ENCODE measurements around the gene PIK3CB. TPM values are rescaled to one million over a fixed set of nuclear protein-coding genes. Genes with fewer than 3 reads are reported as not detected.

Gene PIK3CB
- total RNA-seq, 2 experiments from 2014 or later, result 17.4 to 20.5 TPM

GRCh38 chr3:138673641-138674530, 160.8 kb downstream of the PIK3CB start:
- Mint-ChIP-seq H3K4me3 (no peak overlapping the region), H3K4me1 (no peaks in the 10 kb centered on the region), H3K36me3 (peaks cover 46% of the 10 kb centered on the region), H3K27me3 (no peaks in the 10 kb centered on the region), H3K9me3 (peaks cover 12% of the 10 kb centered on the region), H3K27ac (no peak overlapping the region)
- DNase-seq, result no peak

GRCh38 chr3:138670407-138670806, 164.3 kb downstream of the PIK3CB start:
- peaks cover 6% of the 10 kb centered on the region for H3K9me3 Mint-ChIP-seq
- no peak for DNase-seq
- no peak overlapping the region for H3K4me3 Mint-ChIP-seq
- H3K27ac Mint-ChIP-seq, result no peak overlapping the region
- H3K27me3 Mint-ChIP-seq, result no peaks in the 10 kb centered on the region
- no peaks in the 10 kb centered on the region for H3K4me1 Mint-ChIP-seq
- H3K36me3 Mint-ChIP-seq, result peaks cover 28% of the 10 kb centered on the region

GRCh38 chr3:138668107-138668506, 166.6 kb downstream of the PIK3CB start:
- Mint-ChIP-seq H3K36me3 (peaks cover 24% of the 10 kb centered on the region), H3K27ac (no peak overlapping the region), H3K9me3 (no peaks in the 10 kb centered on the region), H3K4me3 (no peak overlapping the region), H3K4me1 (no peaks in the 10 kb centered on the region), H3K27me3 (no peaks in the 10 kb centered on the region)
- no peak for DNase-seq

- no peaks in the 10 kb centered on the region for H3K27me3 Mint-ChIP-seq
- no peak for DNase-seq
- H3K4me3 Mint-ChIP-seq, result no peak overlapping the region
- H3K36me3 Mint-ChIP-seq, result peaks cover 32% of the 10 kb centered on the region
- no peak overlapping the region for H3K27ac Mint-ChIP-seq
- no peaks in the 10 kb centered on the region for H3K9me3 Mint-ChIP-seq
- no peaks in the 10 kb centered on the region for H3K4me1 Mint-ChIP-seq
These were observed 177.2 kb downstream of the PIK3CB start for GRCh38 chr3:138657508-138657907.

- Mint-ChIP-seq H3K27ac (no peak overlapping the region), H3K36me3 (peaks cover 53% of the 10 kb centered on the region), H3K27me3 (no peaks in the 10 kb centered on the region), H3K4me3 (no peak overlapping the region), H3K4me1 (no peaks in the 10 kb centered on the region), H3K9me3 (peaks cover 4% of the 10 kb centered on the region)
- no peak for DNase-seq
These were observed 181.2 kb downstream of the PIK3CB start for GRCh38 chr3:138653567-138653966.

GRCh38 chr3:138649134-138649533, 185.6 kb downstream of the PIK3CB start:
- Mint-ChIP-seq H3K4me3 (no peak overlapping the region), H3K36me3 (peaks cover 45% of the 10 kb centered on the region), H3K27ac (no peak overlapping the region), H3K4me1 (no peaks in the 10 kb centered on the region), H3K9me3 (peaks cover 36% of the 10 kb centered on the region), H3K27me3 (no peaks in the 10 kb centered on the region)
- DNase-seq, result no peak

GRCh38 chr3:138646513-138646912, 188.2 kb downstream of the PIK3CB start:
- Mint-ChIP-seq H3K27me3 (no peaks in the 10 kb centered on the region), H3K4me1 (no peaks in the 10 kb centered on the region), H3K9me3 (peaks cover 51% of the 10 kb centered on the region), H3K27ac (no peak overlapping the region), H3K36me3 (peaks cover 37% of the 10 kb centered on the region), H3K4me3 (no peak overlapping the region)
- DNase-seq, result no peak

- H3K9me3 Mint-ChIP-seq, result peaks cover 51% of the 10 kb centered on the region
- no peak for DNase-seq
- H3K4me1 Mint-ChIP-seq, result no peaks in the 10 kb centered on the region
- no peak overlapping the region for H3K27ac Mint-ChIP-seq
- H3K27me3 Mint-ChIP-seq, result no peaks in the 10 kb centered on the region
- no peak overlapping the region for H3K4me3 Mint-ChIP-seq
- peaks cover 32% of the 10 kb centered on the region for H3K36me3 Mint-ChIP-seq
These were observed 188.7 kb downstream of the PIK3CB start for GRCh38 chr3:138646008-138646407.

GRCh38 chr3:138642927-138643253, 191.8 kb downstream of the PIK3CB start:
- Mint-ChIP-seq H3K9me3 (peaks cover 55% of the 10 kb centered on the region), H3K27ac (no peak overlapping the region), H3K4me1 (no peaks in the 10 kb centered on the region), H3K27me3 (no peaks in the 10 kb centered on the region), H3K4me3 (no peak overlapping the region), H3K36me3 (peaks cover 11% of the 10 kb centered on the region)
- DNase-seq, result no peak

- Mint-ChIP-seq H3K9me3 (peaks cover 53% of the 10 kb centered on the region), H3K4me1 (no peaks in the 10 kb centered on the region), H3K36me3 (peaks cover 11% of the 10 kb centered on the region), H3K27ac (no peak overlapping the region), H3K4me3 (no peak overlapping the region), H3K27me3 (no peaks in the 10 kb centered on the region)
- DNase-seq, result no peak
These were observed 192.4 kb downstream of the PIK3CB start for GRCh38 chr3:138642226-138642926.

GRCh38 chr3:138640537-138640936, 194.2 kb downstream of the PIK3CB start:
- DNase-seq, result no peak
- Mint-ChIP-seq H3K27ac (no peak overlapping the region), H3K27me3 (no peaks in the 10 kb centered on the region), H3K4me1 (no peaks in the 10 kb centered on the region), H3K4me3 (no peak overlapping the region), H3K9me3 (peaks cover 42% of the 10 kb centered on the region), H3K36me3 (peaks cover 6% of the 10 kb centered on the region)

- DNase-seq, result no peak
- Mint-ChIP-seq H3K36me3 (peaks cover 6% of the 10 kb centered on the region), H3K4me1 (no peaks in the 10 kb centered on the region), H3K4me3 (no peak overlapping the region), H3K27ac (no peak overlapping the region), H3K9me3 (peaks cover 30% of the 10 kb centered on the region), H3K27me3 (no peaks in the 10 kb centered on the region)
These were observed 196.1 kb downstream of the PIK3CB start for GRCh38 chr3:138638641-138639040.

GRCh38 chr3:138629526-138629925, 205.2 kb downstream of the PIK3CB start:
- Mint-ChIP-seq H3K36me3 (no peaks in the 10 kb centered on the region), H3K4me1 (peaks cover 4% of the 10 kb centered on the region), H3K9me3 (no peaks in the 10 kb centered on the region)

GRCh38 chr3:138625707-138626365, 208.9 kb downstream of the PIK3CB start:
- DNase-seq, result no peak
- H3K9me3 Mint-ChIP-seq, result no peaks in the 10 kb centered on the region
- no peaks in the 10 kb centered on the region for H3K36me3 Mint-ChIP-seq
- no peaks in the 10 kb centered on the region for H3K27me3 Mint-ChIP-seq
- no peak overlapping the region for H3K27ac Mint-ChIP-seq
- peaks cover 4% of the 10 kb centered on the region for H3K4me1 Mint-ChIP-seq
- H3K4me3 Mint-ChIP-seq, result no peak overlapping the region

More at GRCh38 chr3:138629526-138629925, 205.2 kb downstream of the PIK3CB start:
- no peaks in the 10 kb centered on the region for H3K27me3 Mint-ChIP-seq
- no peak for DNase-seq
- no peak overlapping the region for H3K4me3 Mint-ChIP-seq
- H3K27ac Mint-ChIP-seq, result no peak overlapping the region

- no peaks in the 10 kb centered on the region for H3K36me3 Mint-ChIP-seq
These were observed 210.2 kb downstream of the PIK3CB start for GRCh38 chr3:138624518-138624917.

More at GRCh38 chr3:138624518-138624917, 210.2 kb downstream of the PIK3CB start:
- peaks cover 6% of the 10 kb centered on the region for H3K4me1 Mint-ChIP-seq
- H3K27me3 Mint-ChIP-seq, result no peaks in the 10 kb centered on the region
- no peaks in the 10 kb centered on the region for H3K9me3 Mint-ChIP-seq
- H3K4me3 Mint-ChIP-seq, result no peak overlapping the region
- no peak overlapping the region for H3K27ac Mint-ChIP-seq
- DNase-seq, result no peak

All from activated naive CD8-positive, alpha-beta T cell treated with anti-CD3 and anti-CD28 coated beads for 36 hours (primary cell).